Neuronal stem cell (in vitro differentiated cells): ENCODE results near the gene RNF212.

Source experiments
- DNase-seq: peaks from one replicate; pipeline ENCODE4 v3.0.0-alpha.2; 2013; ENCODE audit warnings: low spot score
- H2AFZ ChIP-seq: one replicate; pipeline ENCODE4 v1.6.1; 2013; ENCODE audit warnings: mild to moderate bottlenecking, low read length, inconsistent platforms
- H2AK5ac ChIP-seq: 2 replicates; pipeline ENCODE4 v1.6.1; 2013; ENCODE audit warnings: low read depth, mild to moderate bottlenecking, inconsistent platforms, low read length, moderate library complexity, mixed read lengths
- H2BK120ac ChIP-seq: 2 replicates; pipeline ENCODE4 v1.6.1; 2013; ENCODE audit warnings: low read depth, mild to moderate bottlenecking, inconsistent platforms, low read length, moderate library complexity, mixed read lengths
- H2BK12ac ChIP-seq: one replicate; pipeline ENCODE4 v1.6.1; 2013; ENCODE audit warnings: low read length, inconsistent platforms
- H2BK15ac ChIP-seq: 2 replicates; pipeline ENCODE4 v1.6.1; 2013; ENCODE audit warnings: mild to moderate bottlenecking, low read length, inconsistent platforms, mixed read lengths
- H2BK5ac ChIP-seq: one replicate; pipeline ENCODE4 v1.6.1; 2013; ENCODE audit warnings: inconsistent platforms, mild to moderate bottlenecking, low read length, moderate library complexity
- H3K14ac ChIP-seq: one replicate; pipeline ENCODE4 v1.6.1; 2013; ENCODE audit warnings: low read length, inconsistent platforms
- H3K18ac ChIP-seq: 2 replicates; pipeline ENCODE4 v1.6.1; 2013; ENCODE audit warnings: low read length, inconsistent platforms
- H3K23ac ChIP-seq: 2 replicates; pipeline ENCODE4 v1.6.1; 2013; ENCODE audit warnings: low read depth, mild to moderate bottlenecking, mixed read lengths, low read length, inconsistent platforms; ENCODE audit not compliant: poor library complexity
- H3K27ac ChIP-seq: replicated peaks from 3 replicates; pipeline ENCODE4 v1.5.1; 2013; ENCODE audit warnings: low read length, inconsistent platforms
- H3K27me3 ChIP-seq, 3 experiments: 2 replicates each; pipeline ENCODE4 v1.6.1; 2013; ENCODE audit warnings: low read length in 3 of 3, mild to moderate bottlenecking in 2 of 3, inconsistent platforms in 1 of 3, low read depth in 1 of 3, mixed read lengths in 1 of 3, moderate library complexity in 1 of 3; ENCODE audit not compliant: control insufficient read depth in 3 of 3, insufficient read depth in 3 of 3
- H3K36me3 ChIP-seq, 2 donors: replicated peaks in 1 of 2; 2 replicates each; pipeline ENCODE4 v1.6.1; 2013; ENCODE audit warnings: low read length in 2 of 2; ENCODE audit not compliant: control insufficient read depth in 2 of 2, insufficient read depth in 2 of 2
- H3K4ac ChIP-seq: 2 replicates; pipeline ENCODE4 v1.6.1; 2013; ENCODE audit warnings: inconsistent platforms, mild to moderate bottlenecking, low read length, moderate library complexity
- H3K4me1 ChIP-seq, 2 donors: 1 replicate in 1 of 2; 2 replicates in 1 of 2; pipeline ENCODE4 v1.6.1; 2013; ENCODE audit warnings: low read length in 2 of 2, low read depth in 1 of 2; ENCODE audit not compliant: control insufficient read depth in 2 of 2, insufficient read depth in 1 of 2
- H3K4me2 ChIP-seq: one replicate; pipeline ENCODE4 v1.6.1; 2013; ENCODE audit warnings: mild to moderate bottlenecking, low read length, inconsistent platforms; ENCODE audit not compliant: insufficient read depth, poor library complexity, severe bottlenecking
- H3K4me3 ChIP-seq, 2 donors: 2 replicates each; pipeline ENCODE4 v1.5.1; 2013; ENCODE audit warnings: low read length in 2 of 2, mild to moderate bottlenecking in 2 of 2, inconsistent platforms in 1 of 2, moderate library complexity in 1 of 2
- H3K79me1 ChIP-seq: one replicate; pipeline ENCODE4 v1.6.1; 2013; ENCODE audit warnings: low read depth, mild to moderate bottlenecking, inconsistent platforms, low read length, moderate library complexity
- H3K9ac ChIP-seq: one replicate; pipeline ENCODE4 v1.6.1; 2013; ENCODE audit warnings: mild to moderate bottlenecking, low read depth, low read length, inconsistent platforms; ENCODE audit not compliant: poor library complexity
- H3K9me3 ChIP-seq, 2 donors: replicated peaks in 1 of 2; 2 replicates each; pipeline versions ENCODE3 to v1.6.1; 2013; ENCODE audit warnings: low read length in 2 of 2, mild to moderate bottlenecking in 2 of 2, inconsistent platforms in 1 of 2, low read depth in 1 of 2, mixed read lengths in 1 of 2, moderate library complexity in 1 of 2; ENCODE audit not compliant: control insufficient read depth in 2 of 2, insufficient read depth in 1 of 2
- H4K8ac ChIP-seq: one replicate; pipeline ENCODE4 v1.6.1; 2013; ENCODE audit warnings: low read depth, mild to moderate bottlenecking, inconsistent platforms, low read length, moderate library complexity
- H4K91ac ChIP-seq: one replicate; pipeline ENCODE4 v1.6.1; 2013; ENCODE audit warnings: low read length, low read depth, mild to moderate bottlenecking, inconsistent platforms; ENCODE audit not compliant: poor library complexity
- WGBS, 2 donors: extraction: QIAGEN DNeasy Blood & Tissue Kit; methylation state at CpG; one replicate each; pipeline ENCODE4 v1.1.7; 2013; ENCODE audit warnings: missing lambda C conversion rate in 2 of 2, mixed read lengths in 1 of 2; ENCODE audit not compliant: insufficient read length in 2 of 2, insufficient replicate concordance in 1 of 2; ENCODE audit errors: extremely low coverage in 2 of 2; 5-methylcytosine and 5-hydroxymethylcytosine counted together

The RNF212 gene

DNA sequence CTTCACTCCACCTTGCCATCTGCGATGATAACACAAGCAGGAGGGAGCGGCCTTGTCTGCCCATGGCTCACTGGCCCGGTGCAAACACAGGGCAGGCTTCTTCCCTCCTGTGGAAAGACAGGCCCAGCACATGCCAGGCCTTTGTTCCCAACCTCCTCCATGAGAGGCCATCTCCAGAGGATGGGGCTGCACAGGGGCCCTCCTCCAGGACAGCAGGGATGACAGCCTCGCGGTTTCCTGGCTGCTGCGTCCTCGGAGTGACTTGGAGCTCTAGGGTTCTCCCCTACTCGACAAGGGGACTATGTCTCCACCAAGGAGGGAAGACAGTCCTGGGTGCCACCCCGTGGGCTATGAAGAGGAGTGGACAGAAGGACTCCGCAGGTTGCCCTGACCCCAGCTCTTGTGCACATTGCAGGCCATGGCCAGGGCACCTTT lies 21.8 kb downstream of the RNF212 start:
- Histone ChIP-seq H4K91ac (no peak overlapping the region), H3K9ac (no peak overlapping the region), H3K4me3 (no peak overlapping the region), H2AFZ (peak overlapping the region; percentile 19), H2AK5ac (no peak overlapping the region), H3K36me3 (no peaks in the 10 kb centered on the region), H2BK120ac (no peak overlapping the region), H3K4ac (no peak overlapping the region), H3K9me3 (peaks cover 6 to 10% of the 10 kb centered on the region in 2 donors), H3K23ac (no peak overlapping the region), H3K27me3 (no peaks in the 10 kb centered on the region), H3K14ac (no peak overlapping the region), H2BK12ac (no peak overlapping the region), H3K18ac (no peak overlapping the region), H3K4me1 (no peaks in the 10 kb centered on the region), H3K79me1 (no peaks in the 10 kb centered on the region), H2BK15ac (peak overlapping the region; percentile 49), H4K8ac (no peak overlapping the region), H3K27ac (no peak overlapping the region), H3K4me2 (no peak overlapping the region), H2BK5ac (no peak overlapping the region)
- DNase-seq = no peak
- WGBS, 2 donors = no CpG with 5 or more reads among the region's 10 CpGs

GRCh38 chr4:1090465-1091440 lies 22.6 kb downstream of the RNF212 start:
- H3K4me1 ChIP-seq = no peaks in the 10 kb centered on the region
- peaks cover 0 to 3% (median 0%) of the 10 kb centered on the region in 3 experiments for H3K27me3 ChIP-seq

GRCh38 chr4:1090036-1090435 lies 23.3 kb downstream of the RNF212 start:
- Histone ChIP-seq H3K4me1 (no peaks in the 10 kb centered on the region), H3K79me1 (no peaks in the 10 kb centered on the region), H3K14ac (no peak overlapping the region), H3K27me3 (peaks cover 0 to 9% (median 0%) of the 10 kb centered on the region in 3 experiments), H3K27ac (no peak overlapping the region), H4K8ac (no peak overlapping the region), H3K36me3 (no peaks in the 10 kb centered on the region), H2AFZ (no peak overlapping the region), H3K4me3 (peak overlapping the region in 1 of 2 donors; percentile 46), H3K9me3 (peaks cover 6 to 10% of the 10 kb centered on the region in 2 donors), H2BK12ac (no peak overlapping the region), H2BK15ac (no peak overlapping the region), H2BK5ac (no peak overlapping the region), H3K4me2 (no peak overlapping the region), H3K4ac (no peak overlapping the region), H3K9ac (no peak overlapping the region), H3K23ac (peak overlapping the region; percentile 48), H4K91ac (no peak overlapping the region), H3K18ac (no peak overlapping the region), H2AK5ac (no peak overlapping the region), H2BK120ac (no peak overlapping the region)
- DNase-seq = no peak
- WGBS, 2 donors = no CpG with 5 or more reads among the region's 3 CpGs

More at GRCh38 chr4:1090465-1091440, 22.6 kb downstream of the RNF212 start:
- H4K91ac ChIP-seq = no peak overlapping the region
- H3K36me3 ChIP-seq = no peaks in the 10 kb centered on the region
- DNase-seq = no peak
- WGBS, 2 donors = no CpG with 5 or more reads among the region's 10 CpGs
- peaks cover 6 to 10% of the 10 kb centered on the region in 2 donors for H3K9me3 ChIP-seq
- no peak overlapping the region for H2BK5ac ChIP-seq
- no peak overlapping the region for H3K9ac ChIP-seq
- H3K79me1 ChIP-seq = no peaks in the 10 kb centered on the region
- no peak overlapping the region for H2BK12ac ChIP-seq
- H2AFZ ChIP-seq = peak overlapping the region; percentile 19
- H3K4ac ChIP-seq = no peak overlapping the region
- no peak overlapping the region for H2BK15ac ChIP-seq
- H2AK5ac ChIP-seq = no peak overlapping the region
- H2BK120ac ChIP-seq = no peak overlapping the region
- no peak overlapping the region for H4K8ac ChIP-seq
- H3K18ac ChIP-seq = no peak overlapping the region
- no peak overlapping the region for H3K27ac ChIP-seq
- no peak overlapping the region for H3K4me2 ChIP-seq
- no peak overlapping the region for H3K14ac ChIP-seq
- no peak overlapping the region for H3K23ac ChIP-seq
- no peak overlapping the region for H3K4me3 ChIP-seq

- Histone ChIP-seq H2AFZ (no peak overlapping the region), H4K91ac (no peak overlapping the region), H3K4ac (no peak overlapping the region), H3K4me3 (no peak overlapping the region), H3K27me3 (peaks cover 0 to 13% (median 0%) of the 10 kb centered on the region in 3 experiments), H3K9me3 (peaks cover 4 to 10% of the 10 kb centered on the region in 2 donors), H3K18ac (no peak overlapping the region), H3K9ac (no peak overlapping the region), H3K79me1 (no peaks in the 10 kb centered on the region), H2BK12ac (no peak overlapping the region), H3K4me1 (no peaks in the 10 kb centered on the region), H2BK5ac (no peak overlapping the region), H3K4me2 (no peak overlapping the region), H2BK120ac (no peak overlapping the region), H3K27ac (no peak overlapping the region), H3K14ac (no peak overlapping the region), H3K36me3 (no peaks in the 10 kb centered on the region), H2BK15ac (no peak overlapping the region), H2AK5ac (no peak overlapping the region), H4K8ac (no peak overlapping the region), H3K23ac (no peak overlapping the region)
- no peak for DNase-seq
These were observed 26.0 kb downstream of the RNF212 start for GRCh38 chr4:1087371-1087770.
